ENCODE results near the gene TMEM225B. TPM values are rescaled to one million over a fixed set of nuclear protein-coding genes. Genes with fewer than 3 reads are reported as not detected.

The TMEM225B gene
- total and polyA plus RNA-seq, 2 donors (not counting 1 experiment from before 2014, with no cell fraction given) = 0.86 to 0.95 TPM

Other genes with a start within 250 kb of the TMEM225B start
- 142 and 164 TPM in 2 replicates for gene ARPC1B, start 223.5 kb upstream of the TMEM225B start, total RNA-seq
- 520 and 563 TPM in 2 replicates for gene ARPC1B, start 223.5 kb upstream of the TMEM225B start, polyA plus RNA-seq
- gene PDAP1, start 189.7 kb upstream of the TMEM225B start, total RNA-seq = 60.4 and 61.7 TPM in 2 replicates
- 19.2 and 51.5 TPM in 2 replicates for gene PDAP1, start 189.7 kb upstream of the TMEM225B start, polyA plus RNA-seq
- gene BUD31, start 189.3 kb upstream of the TMEM225B start, total RNA-seq = 53.9 and 57.8 TPM in 2 replicates
- 69.4 and 118 TPM in 2 replicates for gene BUD31, start 189.3 kb upstream of the TMEM225B start, polyA plus RNA-seq
- gene PTCD1, start 159.5 kb upstream of the TMEM225B start, total RNA-seq = 10.2 and 14.8 TPM in 2 replicates
- gene PTCD1, start 159.5 kb upstream of the TMEM225B start, polyA plus RNA-seq = 8.5 and 9.7 TPM in 2 replicates
- 60.0 and 63.2 TPM in 2 replicates for gene CPSF4, start 159.3 kb upstream of the TMEM225B start, total RNA-seq
- gene CPSF4, start 159.3 kb upstream of the TMEM225B start, polyA plus RNA-seq = 52.9 and 68.9 TPM in 2 replicates
- 108 and 135 TPM in 2 replicates for gene ATP5MF, start 132.1 kb upstream of the TMEM225B start, total RNA-seq
- 835 and 963 TPM in 2 replicates for gene ATP5MF, start 132.1 kb upstream of the TMEM225B start, polyA plus RNA-seq
- gene ZNF789, start 125.4 kb upstream of the TMEM225B start, total RNA-seq = 36.7 and 37.3 TPM in 2 replicates
- 16.4 and 19.8 TPM in 2 replicates for gene ZNF789, start 125.4 kb upstream of the TMEM225B start, polyA plus RNA-seq
- 80.7 and 86.2 TPM in 2 replicates for gene ZNF394, start 98.0 kb upstream of the TMEM225B start, total RNA-seq
- gene ZNF394, start 98.0 kb upstream of the TMEM225B start, polyA plus RNA-seq = 50.5 and 96.5 TPM in 2 replicates
- 10.9 and 11.7 TPM in 2 replicates for gene ZKSCAN5, start 93.6 kb upstream of the TMEM225B start, total RNA-seq
- gene ZKSCAN5, start 93.6 kb upstream of the TMEM225B start, polyA plus RNA-seq = 3.1 and 3.3 TPM in 2 replicates
- 11.9 and 12.8 TPM in 2 replicates for gene FAM200A, start 46.2 kb upstream of the TMEM225B start, total RNA-seq
- 1.6 and 2.1 TPM in 2 replicates for gene FAM200A, start 46.2 kb upstream of the TMEM225B start, polyA plus RNA-seq
- 150 and 154 TPM in 2 replicates for gene ZNF655, start 39.6 kb upstream of the TMEM225B start, total RNA-seq
- 125 and 178 TPM in 2 replicates for gene ZNF655, start 39.6 kb upstream of the TMEM225B start, polyA plus RNA-seq
- gene ZSCAN25, start 18.7 kb downstream of the TMEM225B start, total RNA-seq = 37.1 and 39.5 TPM in 2 replicates
- gene ZSCAN25, start 18.7 kb downstream of the TMEM225B start, polyA plus RNA-seq = 11.8 and 14.7 TPM in 2 replicates
- not detected in 2 replicates for gene CYP3A5, start 81.7 kb downstream of the TMEM225B start, total RNA-seq
- gene CYP3A5, start 81.7 kb downstream of the TMEM225B start, polyA plus RNA-seq = not detected in 2 replicates
- gene CYP3A7, start 136.9 kb downstream of the TMEM225B start, total RNA-seq = not detected in 2 replicates
- not detected in 2 replicates for gene CYP3A7, start 136.9 kb downstream of the TMEM225B start, polyA plus RNA-seq
- gene CYP3A4, start 185.9 kb downstream of the TMEM225B start, total RNA-seq = not detected in 2 replicates
- gene CYP3A4, start 185.9 kb downstream of the TMEM225B start, polyA plus RNA-seq = not detected in 2 replicates
- not detected in 2 replicates for gene CYP3A43, start 229.7 kb downstream of the TMEM225B start, total RNA-seq
- gene CYP3A43, start 229.7 kb downstream of the TMEM225B start, polyA plus RNA-seq = not detected in 2 replicates

All from B cell (primary cell).